Right lobe of liver (tissue), 6 donors: Measurements from ENCODE around the gene LAMC2. TPM values are rescaled to one million over a fixed set of nuclear protein-coding genes. Genes with fewer than 3 reads are reported as not detected.

Source experiments
- ATAC-seq, 4 donors: fragments of 200-7000 bp; cut with Tn5 transposase; one replicate each; pipeline ENCODE4 v1.9.1; 2020; ENCODE audit warnings: mild to moderate bottlenecking in 4 of 4, moderate library complexity in 4 of 4
- DNase-seq, 3 donors: peaks; one replicate each; pipeline ENCODE4 v3.0.0-alpha.2; 2020
- H3K27ac ChIP-seq, 3 donors: fragments of 200-600 bp; one replicate each; pipeline ENCODE4 v1.8.0; 2022
- H3K27me3 ChIP-seq, 2 donors: fragments of 200-600 bp; one replicate each; pipeline ENCODE4 v1.8.0; 2022
- H3K36me3 ChIP-seq, 4 donors: fragments of 200-600 bp; sonication (generic) in 1 of 4; one replicate each; pipeline versions ENCODE4 v1.5.1 to v1.8.0; 2017 to 2022; ENCODE audit warnings: control low read depth in 1 of 4
- H3K4me1 ChIP-seq, 4 donors: fragments of 200-600 bp; sonication (generic) in 1 of 4; one replicate each; pipeline versions ENCODE4 v1.5.1 to v1.8.0; 2017 to 2022; ENCODE audit warnings: control low read depth in 1 of 4
- H3K4me3 ChIP-seq, 3 donors: fragments of 200-600 bp; one replicate each; pipeline ENCODE4 v1.8.0; 2022
- H3K9me3 ChIP-seq, 4 donors: fragments of 200-600 bp; sonication (generic) in 1 of 4; one replicate each; pipeline versions ENCODE4 v1.5.1 to v1.8.0; 2017 to 2022; ENCODE audit warnings: control low read depth in 1 of 4
- CTCF ChIP-seq, 4 donors: fragments of 200-600 bp in 3 of 4; fragments of 450-650 bp in 1 of 4; IDR thresholded peaks; one replicate each; pipeline versions ENCODE4 v1.5.1 to v1.8.0; 2016 to 2022; ENCODE audit warnings: antibody characterized with exemption in 4 of 4, mild to moderate bottlenecking in 2 of 4
- POLR2A ChIP-seq: fragments of 450-650 bp; IDR thresholded peaks from one replicate; pipeline ENCODE4 v1.6.1; 2017; ENCODE audit warnings: antibody characterized with exemption, mild to moderate bottlenecking
- WGBS: methylation state at CpG from one replicate; pipeline ENCODE4 v1.1.6; 2018; ENCODE audit warnings: low coverage, low lambda C conversion rate; ENCODE audit not compliant: insufficient coverage; ENCODE audit errors: missing lambda C conversion rate; 5-methylcytosine and 5-hydroxymethylcytosine counted together
- intact Hi-C, 2 donors: fragments of 100-400 bp; cut with DNase I; formaldehyde crosslinking; loops; one replicate each; pipeline versions ENCODE4 v1.11.2 to v1.14.1; 2022
- total RNA-seq, 6 experiments: library from RNA; depleted of rRNA in 2 of 6; stranded (reverse); fragments of >200 nt in 2 of 6; fragmentation: NEBNext Ultra II Directional in 3 of 6; extraction: Animal tissue kit (Norgen Biotek cat#: 25700) in 3 of 6; gene quantifications; one replicate each; pipeline versions ENCODE4 v1.1.0 to v1.2.4, GENCODE V29; 2016 to 2023
- donor health status: DM: no; HTN: yes; CAD: no.
- donor health status: DM: no; HTN: no; CAD: no.
- donor health status: DM: no; HTN: no; CAD: no.
- donor health status: DM: no; HTN: yes; CAD: no.
- donor health status: DM: no; HTN: yes; CAD: no.

LAMC2 gene
- total RNA-seq, 6 experiments from 2014 or later: 0.17 to 1.5 (median 0.49) TPM

- ATAC-seq: no peak
- intact Hi-C loops: no loop called here
- 52% methylated on average over 4 of the region's 4 CpGs for WGBS
These were observed 63.1 kb downstream of the LAMC2 start for GRCh38 chr1:183248989-183249691.

GRCh38 chr1:183249941-183250452 lies 63.9 kb downstream of the LAMC2 start:
- Histone ChIP-seq H3K27ac (no peak overlapping the region), H3K9me3 (no peaks in the 10 kb centered on the region), H3K27me3 (no peaks in the 10 kb centered on the region), H3K4me1 (no peaks in the 10 kb centered on the region), H3K4me3 (no peak overlapping the region), H3K36me3 (no peaks in the 10 kb centered on the region)
- WGBS: 67% methylated on average over 5 of the region's 5 CpGs
- intact Hi-C loops: no loop called here
- no peak for TF ChIP-seq POLR2A
- no peak for TF ChIP-seq CTCF (IDR thresholded peaks at IDR 0.05)
- no peak for ATAC-seq
- DNase-seq: no peak

More at GRCh38 chr1:183248989-183249691, 63.1 kb downstream of the LAMC2 start:
- TF ChIP-seq POLR2A: no peak
- no peak for TF ChIP-seq CTCF (IDR thresholded peaks at IDR 0.05)
- no peaks in the 10 kb centered on the region for H3K9me3 ChIP-seq
- no peaks in the 10 kb centered on the region for H3K36me3 ChIP-seq
- no peaks in the 10 kb centered on the region for H3K4me1 ChIP-seq
- H3K27ac ChIP-seq: no peak overlapping the region
- H3K4me3 ChIP-seq: no peak overlapping the region
- DNase-seq: no peak
- H3K27me3 ChIP-seq: no peaks in the 10 kb centered on the region

- no peak overlapping the region for H3K27ac ChIP-seq
- H3K4me3 ChIP-seq: no peak overlapping the region
- no peaks in the 10 kb centered on the region for H3K36me3 ChIP-seq
- DNase-seq (no peak), ATAC-seq (no peak)
- no peaks in the 10 kb centered on the region for H3K27me3 ChIP-seq
- no peaks in the 10 kb centered on the region for H3K4me1 ChIP-seq
- 88% methylated on average over 9 of the region's 12 CpGs for WGBS
- TF ChIP-seq CTCF (IDR thresholded peaks at IDR 0.05) (no peak), POLR2A (no peak)
- intact Hi-C loops: no loop called here
- no peaks in the 10 kb centered on the region for H3K9me3 ChIP-seq
These were observed 65.3 kb downstream of the LAMC2 start for GRCh38 chr1:183251101-183251958.

GRCh38 chr1:183251959-183252450 lies 65.9 kb downstream of the LAMC2 start:
- no peaks in the 10 kb centered on the region for H3K36me3 ChIP-seq
- ATAC-seq (no peak), DNase-seq (no peak)
- H3K27ac ChIP-seq: no peak overlapping the region
- H3K4me3 ChIP-seq: no peak overlapping the region
- H3K4me1 ChIP-seq: no peaks in the 10 kb centered on the region
- intact Hi-C loops: no loop called here
- 50% methylated on average over 2 of the region's 8 CpGs for WGBS
- no peak for TF ChIP-seq CTCF (IDR thresholded peaks at IDR 0.05)
- TF ChIP-seq POLR2A: no peak
- no peaks in the 10 kb centered on the region for H3K9me3 ChIP-seq
- no peaks in the 10 kb centered on the region for H3K27me3 ChIP-seq
